ENCODE measurements around the gene RASAL2.
"Not testable (repeated sequence)": the region's sequence is repeated elsewhere in the genome, so short reads cannot be mapped to it uniquely, and the experiment has no call there.

Gene RASAL2

DNA sequence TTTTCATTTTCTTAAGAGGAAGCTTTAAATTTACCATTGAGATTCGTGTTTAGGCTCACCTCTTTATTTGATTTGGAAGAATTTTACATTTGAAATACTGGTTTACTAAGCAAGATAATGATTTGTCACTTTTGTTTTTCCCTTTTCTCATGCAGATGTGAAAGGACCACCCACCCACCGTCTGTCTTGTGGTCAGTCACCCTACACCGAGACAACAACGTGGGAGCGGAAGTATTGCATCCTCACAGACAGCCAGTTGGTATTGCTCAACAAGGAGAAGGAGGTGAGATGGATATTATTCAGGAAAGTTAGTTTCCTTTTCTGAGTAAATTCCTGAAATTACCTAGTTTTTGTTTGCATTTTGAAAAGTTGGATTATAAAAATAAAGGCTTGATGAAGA, 189.5 kb downstream of the RASAL2 start:
- no peak for DNase-seq (ENCODE audit: low read depth in 3 of 3)

DNA sequence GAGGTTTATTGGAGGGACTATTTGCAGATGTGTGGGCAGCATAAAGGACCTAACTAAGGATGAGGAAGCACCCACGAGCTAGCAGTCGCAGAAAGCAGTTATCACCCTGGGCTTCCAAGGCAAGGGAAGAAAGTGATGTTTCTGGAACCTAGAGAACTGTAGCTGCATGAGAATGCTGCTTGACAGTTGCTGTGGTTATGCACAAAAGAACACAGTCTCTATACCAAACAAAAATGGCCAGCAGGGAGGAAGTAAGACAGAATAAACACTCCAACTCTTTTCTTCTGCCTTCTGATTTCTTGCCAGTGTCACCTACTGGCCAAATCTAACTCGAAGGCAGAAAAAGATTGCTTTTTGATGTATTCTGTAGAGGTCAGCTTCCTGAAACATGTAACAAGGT, 190.2 kb downstream of the RASAL2 start:
- no peak for DNase-seq (ENCODE audit: low read depth in 3 of 3)

DNA sequence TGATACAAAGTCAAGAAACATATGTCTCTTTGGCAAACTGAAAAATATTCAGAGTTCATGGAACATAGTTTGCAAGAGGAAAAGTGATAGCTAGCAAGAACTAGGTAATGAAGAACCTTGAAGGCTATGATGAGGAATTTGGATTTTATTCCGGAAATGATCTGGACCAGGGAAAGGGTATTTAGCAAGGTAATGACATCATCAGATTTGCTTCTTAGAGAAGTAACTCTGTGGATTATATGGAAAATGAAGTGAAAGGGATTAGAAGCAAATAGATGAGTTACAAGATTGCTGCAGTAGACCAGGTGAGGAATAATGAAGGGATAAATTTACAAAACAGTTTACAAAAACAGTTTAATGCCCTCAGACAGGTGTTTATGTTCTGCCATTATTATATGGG, 197.3 kb downstream of the RASAL2 start:
- no peak for DNase-seq (ENCODE audit: low read depth in 3 of 3)

DNA sequence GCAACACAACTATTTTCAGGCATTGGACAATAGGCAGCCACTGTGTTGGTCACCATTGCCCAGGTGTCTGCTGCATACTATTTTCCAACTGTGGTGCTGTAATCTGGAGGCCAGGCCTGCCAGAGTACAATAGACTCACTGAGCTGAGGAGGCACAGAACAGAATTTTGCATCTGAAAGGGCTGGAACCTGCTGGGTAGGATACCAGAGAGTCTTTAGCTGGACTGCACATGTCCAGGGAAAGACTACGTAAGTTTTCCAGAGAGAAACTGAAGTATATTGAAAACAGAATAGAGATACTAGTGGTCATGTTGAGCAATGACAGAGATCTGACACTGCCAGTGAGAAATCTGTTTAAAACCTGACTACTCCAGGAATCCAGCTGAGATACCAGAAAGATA, 200.8 kb downstream of the RASAL2 start:
- no peak for DNase-seq (ENCODE audit: low read depth in 3 of 3)

DNA sequence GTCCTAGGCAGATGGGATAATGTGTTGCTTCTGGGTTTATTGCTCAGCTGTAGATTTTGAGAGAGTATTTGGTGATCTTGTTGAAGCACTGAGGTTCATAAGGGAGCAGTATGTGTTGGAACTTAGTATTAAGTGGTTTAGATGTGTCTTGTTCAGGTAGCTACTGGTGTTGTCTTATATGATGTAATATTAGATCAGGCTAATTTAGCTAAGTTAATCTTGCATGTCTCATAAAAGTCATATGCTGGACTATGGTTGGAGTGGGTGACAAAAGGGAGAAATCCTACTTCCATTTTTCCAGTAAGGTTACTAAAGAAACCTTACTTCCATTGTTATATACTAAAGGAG, 206.4 kb downstream of the RASAL2 start:
- DNase-seq (ENCODE audit: low read depth in 3 of 3), result no peak

- DNase-seq (ENCODE audit: low read depth in 3 of 3), result no peak
Observed at GRCh38 chr1:178301141-178301540, 207.2 kb downstream of the RASAL2 start.

GRCh38 chr1:178307264-178307663, 213.4 kb downstream of the RASAL2 start:
- DNase-seq (ENCODE audit: low read depth in 3 of 3), result no peak

- DNase-seq (ENCODE audit: low read depth in 3 of 3), result no peak
Observed at GRCh38 chr1:178308438-178308837, 214.5 kb downstream of the RASAL2 start.

DNA sequence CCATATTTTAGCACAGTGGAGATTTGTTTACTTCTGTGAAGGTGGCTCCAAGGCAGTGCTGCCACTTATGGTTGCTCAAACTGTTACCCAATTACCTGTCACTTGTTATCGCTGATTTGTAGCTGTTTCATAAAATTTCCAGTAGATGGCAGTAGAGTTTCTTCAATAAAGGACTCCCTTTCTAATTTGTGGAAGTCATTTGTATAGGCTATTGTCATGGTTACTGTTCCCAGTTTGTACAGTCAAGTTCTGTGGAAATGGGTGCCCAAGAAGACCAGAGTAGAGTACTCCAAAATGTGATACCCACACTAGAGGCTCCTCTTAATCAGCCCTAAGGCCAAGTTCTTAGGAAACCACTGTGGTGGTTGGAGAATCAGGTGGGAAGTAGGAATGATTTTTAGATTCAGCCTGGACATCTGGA, 216.8 kb downstream of the RASAL2 start:
- DNase-seq (ENCODE audit: low read depth in 3 of 3), result no peak

- DNase-seq (ENCODE audit: low read depth in 3 of 3), result no peak
Observed at GRCh38 chr1:178311164-178311563, 217.3 kb downstream of the RASAL2 start.

DNA sequence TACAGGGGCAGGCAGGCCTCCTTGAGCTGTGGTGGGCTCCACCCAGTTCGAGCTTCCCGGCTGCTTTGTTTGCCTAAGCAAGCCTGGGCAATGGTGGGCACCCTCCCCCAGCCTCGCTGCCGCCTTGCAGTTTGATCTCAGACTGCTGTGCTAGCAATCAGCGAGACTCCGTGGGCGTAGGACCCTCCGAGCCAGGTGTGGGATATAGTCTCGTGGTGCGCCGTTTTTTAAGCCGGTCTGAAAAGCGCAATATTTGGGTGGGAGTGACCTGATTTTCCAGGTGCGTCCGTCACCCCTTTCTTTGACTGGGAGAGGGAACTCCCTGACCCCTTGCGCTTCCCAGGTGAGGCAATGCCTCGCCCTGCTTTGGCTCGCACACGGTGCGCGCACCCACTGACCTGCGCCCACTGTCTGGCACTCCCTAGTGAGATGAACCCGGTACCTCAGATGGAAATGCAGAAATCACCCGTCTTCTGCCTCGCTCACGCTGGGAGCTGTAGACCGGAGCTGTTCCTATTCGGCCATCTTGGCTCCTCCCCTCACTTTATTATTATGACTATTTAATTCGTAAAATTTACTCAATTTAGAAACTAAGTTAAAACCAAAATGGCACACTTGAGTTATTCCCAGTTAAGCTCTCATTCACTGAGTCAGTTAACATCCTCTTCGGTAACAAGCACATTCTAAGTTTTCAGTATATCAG, 226.5 kb downstream of the RASAL2 start:
- DNase-seq (ENCODE audit: low read depth in 3 of 3), result not testable (repeated sequence)

DNA sequence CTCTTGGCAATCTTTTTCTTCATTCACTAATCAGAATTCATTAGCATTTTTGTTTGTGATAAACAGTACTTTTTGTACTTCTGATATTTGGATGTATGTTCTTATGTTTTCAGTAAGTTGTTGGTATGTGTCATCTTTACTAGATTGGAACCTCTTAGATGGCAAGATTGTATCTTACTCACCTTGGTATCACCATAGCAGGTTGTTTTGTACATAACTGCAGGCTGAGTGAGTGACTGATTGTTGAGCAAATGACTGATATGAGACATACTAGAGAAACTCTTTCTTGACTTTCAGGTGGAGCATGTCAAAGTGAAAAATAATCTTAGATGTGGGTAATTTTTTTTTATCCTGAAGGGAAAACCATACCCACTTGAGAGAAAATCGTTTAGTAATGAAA, 229.2 kb downstream of the RASAL2 start:
- DNase-seq (ENCODE audit: low read depth in 3 of 3), result no peak

GRCh38 chr1:178324003-178324402, 230.1 kb downstream of the RASAL2 start:
- DNase-seq (ENCODE audit: low read depth in 3 of 3), result no peak

- DNase-seq (ENCODE audit: low read depth in 3 of 3), result no peak
Observed at GRCh38 chr1:178328728-178329127, 234.8 kb downstream of the RASAL2 start.

- DNase-seq (ENCODE audit: low read depth in 3 of 3), result no peak
Observed at GRCh38 chr1:178330153-178330552, 236.2 kb downstream of the RASAL2 start.

- no peak for DNase-seq (ENCODE audit: low read depth in 3 of 3)
Observed at GRCh38 chr1:178330848-178331497, 237.1 kb downstream of the RASAL2 start.

DNA sequence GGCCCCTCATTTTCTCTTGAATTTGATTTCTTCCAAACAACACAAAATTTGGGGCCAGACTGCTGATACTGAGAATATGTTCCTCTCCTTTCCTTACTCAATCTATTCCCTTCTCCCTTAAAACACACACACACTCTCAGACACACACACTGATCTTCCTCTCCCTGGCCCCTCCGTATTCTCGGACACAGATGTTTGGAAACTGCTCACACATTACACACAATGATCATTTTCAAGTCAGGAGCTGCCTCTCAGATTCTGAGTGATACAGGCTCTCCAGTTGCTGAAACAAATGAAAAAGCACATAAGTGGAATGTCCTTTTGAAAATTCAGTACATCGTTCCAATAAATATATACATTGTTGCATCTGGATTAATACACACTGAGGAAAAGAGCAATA, 241.5 kb downstream of the RASAL2 start:
- DNase-seq (ENCODE audit: low read depth in 3 of 3), result no peak

GRCh38 chr1:178337091-178337706, 243.3 kb downstream of the RASAL2 start:
- no peak for DNase-seq (ENCODE audit: low read depth in 3 of 3)

GRCh38 chr1:178339834-178340233, 245.9 kb downstream of the RASAL2 start:
- DNase-seq (ENCODE audit: low read depth in 3 of 3), result no peak

DNA sequence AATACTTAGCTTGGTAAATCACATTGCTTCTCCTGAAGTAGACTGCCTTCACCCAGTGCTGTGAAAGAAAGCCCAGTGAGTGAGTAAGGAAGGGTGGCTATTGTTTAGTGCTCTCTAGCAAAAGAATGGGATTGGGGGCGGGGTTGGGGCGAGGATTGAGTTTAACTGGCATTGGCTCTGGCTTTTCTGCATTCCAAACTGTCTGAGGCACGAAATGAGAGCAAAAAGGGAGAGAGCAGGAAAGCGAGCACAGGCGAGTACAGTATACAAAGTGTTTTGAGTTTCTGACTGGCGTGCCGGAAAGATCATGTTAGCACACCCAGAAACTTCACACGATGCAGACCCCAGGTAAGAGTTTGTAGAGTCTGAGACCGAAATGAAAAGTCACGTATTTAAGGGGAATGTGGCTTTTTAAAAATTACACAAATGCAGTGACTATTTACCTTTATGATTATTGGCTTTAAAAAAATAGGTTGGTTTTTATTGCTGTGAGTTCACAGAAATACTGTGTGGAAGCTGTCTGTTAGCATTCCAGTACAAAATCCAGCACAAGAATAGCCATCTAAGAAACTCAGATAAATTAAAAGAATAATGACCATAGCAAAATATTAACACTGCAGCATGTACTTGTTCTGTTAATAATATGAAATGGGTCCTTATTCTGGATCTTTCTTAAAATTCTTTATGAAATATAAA, 247.5 kb downstream of the RASAL2 start:
- no peak for DNase-seq (ENCODE audit: low read depth in 3 of 3)

GRCh38 chr1:178342745-178343144, 248.8 kb downstream of the RASAL2 start:
- no peak for DNase-seq (ENCODE audit: low read depth in 3 of 3)

GRCh38 chr1:178344513-178345091, 250.7 kb downstream of the RASAL2 start:
- DNase-seq (ENCODE audit: low read depth in 3 of 3), result no peak

Data from stimulated activated CD4-positive, alpha-beta T cell treated with anti-CD3 and anti-CD28 coated beads, TNF-alpha, amount 100 ng/mL, for 24 hours (primary cell).